Glutamatergic neuron (in vitro differentiated cells): ENCODE results near the gene WWOX. TPM values are rescaled to one million over a fixed set of nuclear protein-coding genes. Genes with fewer than 3 reads are reported as not detected.

Experiments used
- DNase-seq: peaks from one replicate; pipeline ENCODE4 v3.0.0; 2022
- H3K27ac Mint-ChIP-seq: one replicate; pipeline ENCODE4 v1.8.0; 2020; ENCODE audit warnings: mild to moderate bottlenecking, mixed read lengths, inconsistent platforms; ENCODE audit not compliant: unreplicated experiment
- H3K27me3 Mint-ChIP-seq: one replicate; pipeline ENCODE4 v1.8.0; 2020; ENCODE audit warnings: mild to moderate bottlenecking, moderate library complexity, mixed read lengths, inconsistent platforms; ENCODE audit not compliant: unreplicated experiment
- H3K36me3 Mint-ChIP-seq: one replicate; pipeline ENCODE4 v1.8.0; 2020; ENCODE audit warnings: mild to moderate bottlenecking, mixed read lengths, inconsistent platforms; ENCODE audit not compliant: unreplicated experiment
- H3K4me1 Mint-ChIP-seq: one replicate; pipeline ENCODE4 v1.8.0; 2020; ENCODE audit warnings: mild to moderate bottlenecking, low read depth, mixed read lengths, inconsistent platforms; ENCODE audit not compliant: unreplicated experiment
- H3K4me3 Mint-ChIP-seq: one replicate; pipeline ENCODE4 v1.8.0; 2020; ENCODE audit warnings: mild to moderate bottlenecking, mixed read lengths, inconsistent platforms; ENCODE audit not compliant: unreplicated experiment
- H3K9me3 Mint-ChIP-seq: one replicate; pipeline ENCODE4 v1.8.0; 2020; ENCODE audit warnings: mild to moderate bottlenecking, moderate library complexity, mixed read lengths, inconsistent platforms; ENCODE audit not compliant: unreplicated experiment
- CTCF ChIP-seq: fragments of 200-600 bp; sonication (generic); IDR thresholded peaks from one replicate; pipeline ENCODE4 v1.5.0; 2021; ENCODE audit not compliant: partially characterized antibody, unreplicated experiment
- total RNA-seq: library from RNA; stranded (reverse); fragmentation: NEBNext Ultra II Directional; extraction: Animal tissue kit (Norgen Biotek cat#: 25700); gene quantifications from one replicate; pipeline ENCODE4 v1.2.1, GENCODE V29; 2021; ENCODE audit not compliant: unreplicated experiment

The WWOX gene
- total RNA-seq, 1 donor from 2014 or later = 10.3 TPM

DNA sequence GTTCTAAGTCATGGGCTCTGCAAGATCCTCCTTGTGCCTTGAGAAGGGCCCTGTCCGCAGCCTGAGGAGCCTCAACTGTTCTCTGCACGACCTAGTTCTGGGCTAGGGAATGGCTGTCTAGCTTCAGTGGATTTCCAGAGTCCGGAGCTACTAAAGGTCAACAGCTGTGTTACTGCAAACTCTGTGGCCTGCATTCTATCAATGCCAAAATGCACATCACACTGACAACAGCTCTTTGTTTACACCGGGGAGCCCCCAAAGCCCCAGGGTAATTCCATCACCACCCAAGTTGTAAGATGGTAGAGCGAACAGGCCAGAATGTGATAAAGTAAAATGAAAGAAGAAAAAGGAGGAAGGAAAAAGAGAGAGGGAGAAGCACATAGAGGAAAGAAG lies 890.9 kb downstream of the WWOX start:
- H3K27me3 Mint-ChIP-seq = no peaks in the 10 kb centered on the region
- H3K36me3 Mint-ChIP-seq = no peaks in the 10 kb centered on the region
- H3K4me3 Mint-ChIP-seq = no peak overlapping the region

GRCh38 chr16:78992001-78992400 lies 892.5 kb downstream of the WWOX start:
- Mint-ChIP-seq H3K36me3 (no peaks in the 10 kb centered on the region), H3K4me3 (no peak overlapping the region), H3K27ac (no peak overlapping the region), H3K27me3 (peaks cover 4% of the 10 kb centered on the region), H3K9me3 (peaks cover 10% of the 10 kb centered on the region), H3K4me1 (peaks cover 34% of the 10 kb centered on the region)
- no peak for DNase-seq
- no peak for TF ChIP-seq CTCF

More for the DNA sequence above, 890.9 kb downstream of the WWOX start:
- H3K27ac Mint-ChIP-seq = no peak overlapping the region
- peaks cover 5% of the 10 kb centered on the region for H3K9me3 Mint-ChIP-seq
- no peak for DNase-seq
- H3K4me1 Mint-ChIP-seq = peaks cover 18% of the 10 kb centered on the region
- TF ChIP-seq CTCF = no peak

- H3K9me3 Mint-ChIP-seq = peaks cover 10% of the 10 kb centered on the region
- peaks cover 32% of the 10 kb centered on the region for H3K4me1 Mint-ChIP-seq
- no peak overlapping the region for H3K4me3 Mint-ChIP-seq
- DNase-seq = no peak
- H3K27ac Mint-ChIP-seq = no peak overlapping the region
- H3K36me3 Mint-ChIP-seq = no peaks in the 10 kb centered on the region
- TF ChIP-seq CTCF = no peak
- peaks cover 5% of the 10 kb centered on the region for H3K27me3 Mint-ChIP-seq
Observed at GRCh38 chr16:78993346-78993745, 893.9 kb downstream of the WWOX start.

DNA sequence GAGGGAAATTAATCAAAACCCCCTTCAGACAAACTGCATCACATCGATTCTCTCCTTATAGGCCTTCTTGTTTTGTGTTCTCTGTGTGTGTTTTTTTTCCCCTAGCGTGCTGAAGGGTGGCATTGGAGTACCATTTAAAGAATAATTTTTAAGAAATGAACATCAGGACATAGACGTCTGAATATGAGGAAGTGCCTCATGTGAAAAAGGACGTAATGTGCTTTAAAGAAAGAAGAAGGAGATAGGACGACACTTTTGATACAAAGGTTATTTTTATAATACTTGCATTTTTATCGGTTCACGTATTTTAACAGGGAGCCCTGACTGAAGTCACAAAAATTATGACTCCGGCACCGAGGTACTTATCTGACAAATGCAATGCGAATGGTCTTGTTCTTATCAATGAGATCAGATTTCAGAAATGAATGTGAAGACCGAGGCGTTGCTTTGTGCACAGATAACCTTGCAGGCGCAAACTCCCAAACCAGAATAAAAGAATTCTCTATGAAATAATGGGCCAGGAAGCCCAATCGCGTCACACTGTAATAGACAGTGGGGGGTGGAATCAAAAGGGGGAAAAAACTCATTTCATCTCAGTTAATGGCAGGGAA lies 894.8 kb downstream of the WWOX start:
- H3K4me1 Mint-ChIP-seq = peaks cover 28% of the 10 kb centered on the region
- H3K36me3 Mint-ChIP-seq = no peaks in the 10 kb centered on the region
- no peak overlapping the region for H3K27ac Mint-ChIP-seq
- no peak overlapping the region for H3K4me3 Mint-ChIP-seq
- TF ChIP-seq CTCF = no peak
- peaks cover 10% of the 10 kb centered on the region for H3K9me3 Mint-ChIP-seq
- peaks cover 5% of the 10 kb centered on the region for H3K27me3 Mint-ChIP-seq
- DNase-seq = no peak

- Mint-ChIP-seq H3K27me3 (peaks cover 5% of the 10 kb centered on the region), H3K9me3 (peaks cover 8% of the 10 kb centered on the region), H3K36me3 (no peaks in the 10 kb centered on the region), H3K27ac (no peak overlapping the region), H3K4me3 (peak overlapping the region; percentile 65), H3K4me1 (peaks cover 25% of the 10 kb centered on the region)
- no peak for TF ChIP-seq CTCF
- no peak for DNase-seq
Observed at GRCh38 chr16:78995441-78995840, 896.0 kb downstream of the WWOX start.
